Measurements from ENCODE around the gene EIF2B5. TPM values are rescaled to one million over a fixed set of nuclear protein-coding genes. Genes with fewer than 3 reads are reported as not detected.

The EIF2B5 gene
- total and polyA plus RNA-seq, 2 of the 13 experiments (the other 11 are each of a cell fraction or from before 2014, with no cell fraction given): 38.4 to 60.2 TPM

GRCh38 chr3:184135149-184135910 lies at the start of gene EIF2B5 (continued):
- TF ChIP-seq NONO (IDR thresholded peaks at IDR 0.05): no peak
- peak; percentile 86 for TF ChIP-seq NONO (CRISPR knock-in tag; conservative IDR thresholded peaks at IDR 0.05)
- peak; percentile 57; the same call in 1 of the 2 replicates for TF ChIP-seq HNRNPL (IDR thresholded peaks at IDR 0.05; ENCODE audit: low read depth, low read length)
- no peak for TF ChIP-seq RELA (CRISPR knock-in tag; IDR thresholded peaks at IDR 0.05)
- TF ChIP-seq, protein P1, sequence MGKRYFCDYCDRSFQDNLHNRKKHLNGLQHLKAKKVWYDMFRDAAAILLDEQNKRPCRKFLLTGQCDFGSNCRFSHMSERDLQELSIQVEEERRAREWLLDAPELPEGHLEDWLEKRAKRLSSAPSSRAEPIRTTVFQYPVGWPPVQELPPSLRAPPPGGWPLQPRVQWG (CRISPR knock-in tag; IDR thresholded peaks at IDR 0.05; ENCODE audit: borderline replicate concordance, low read depth): no peak
- peak; percentile 83 for TF ChIP-seq ERF (CRISPR knock-in tag; IDR thresholded peaks at IDR 0.05)
- TF ChIP-seq, protein P2, sequence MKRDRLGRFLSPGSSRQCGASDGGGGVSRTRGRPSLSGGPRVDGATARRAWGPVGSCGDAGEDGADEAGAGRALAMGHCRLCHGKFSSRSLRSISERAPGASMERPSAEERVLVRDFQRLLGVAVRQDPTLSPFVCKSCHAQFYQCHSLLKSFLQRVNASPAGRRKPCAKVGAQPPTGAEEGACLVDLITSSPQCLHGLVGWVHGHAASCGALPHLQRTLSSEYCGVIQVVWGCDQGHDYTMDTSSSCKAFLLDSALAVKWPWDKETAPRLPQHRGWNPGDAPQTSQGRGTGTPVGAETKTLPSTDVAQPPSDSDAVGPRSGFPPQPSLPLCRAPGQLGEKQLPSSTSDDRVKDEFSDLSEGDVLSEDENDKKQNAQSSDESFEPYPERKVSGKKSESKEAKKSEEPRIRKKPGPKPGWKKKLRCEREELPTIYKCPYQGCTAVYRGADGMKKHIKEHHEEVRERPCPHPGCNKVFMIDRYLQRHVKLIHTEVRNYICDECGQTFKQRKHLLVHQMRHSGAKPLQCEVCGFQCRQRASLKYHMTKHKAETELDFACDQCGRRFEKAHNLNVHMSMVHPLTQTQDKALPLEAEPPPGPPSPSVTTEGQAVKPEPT (CRISPR knock-in tag; IDR thresholded peaks at IDR 0.05; ENCODE audit: low read depth): no peak
- TF ChIP-seq, protein P3, sequence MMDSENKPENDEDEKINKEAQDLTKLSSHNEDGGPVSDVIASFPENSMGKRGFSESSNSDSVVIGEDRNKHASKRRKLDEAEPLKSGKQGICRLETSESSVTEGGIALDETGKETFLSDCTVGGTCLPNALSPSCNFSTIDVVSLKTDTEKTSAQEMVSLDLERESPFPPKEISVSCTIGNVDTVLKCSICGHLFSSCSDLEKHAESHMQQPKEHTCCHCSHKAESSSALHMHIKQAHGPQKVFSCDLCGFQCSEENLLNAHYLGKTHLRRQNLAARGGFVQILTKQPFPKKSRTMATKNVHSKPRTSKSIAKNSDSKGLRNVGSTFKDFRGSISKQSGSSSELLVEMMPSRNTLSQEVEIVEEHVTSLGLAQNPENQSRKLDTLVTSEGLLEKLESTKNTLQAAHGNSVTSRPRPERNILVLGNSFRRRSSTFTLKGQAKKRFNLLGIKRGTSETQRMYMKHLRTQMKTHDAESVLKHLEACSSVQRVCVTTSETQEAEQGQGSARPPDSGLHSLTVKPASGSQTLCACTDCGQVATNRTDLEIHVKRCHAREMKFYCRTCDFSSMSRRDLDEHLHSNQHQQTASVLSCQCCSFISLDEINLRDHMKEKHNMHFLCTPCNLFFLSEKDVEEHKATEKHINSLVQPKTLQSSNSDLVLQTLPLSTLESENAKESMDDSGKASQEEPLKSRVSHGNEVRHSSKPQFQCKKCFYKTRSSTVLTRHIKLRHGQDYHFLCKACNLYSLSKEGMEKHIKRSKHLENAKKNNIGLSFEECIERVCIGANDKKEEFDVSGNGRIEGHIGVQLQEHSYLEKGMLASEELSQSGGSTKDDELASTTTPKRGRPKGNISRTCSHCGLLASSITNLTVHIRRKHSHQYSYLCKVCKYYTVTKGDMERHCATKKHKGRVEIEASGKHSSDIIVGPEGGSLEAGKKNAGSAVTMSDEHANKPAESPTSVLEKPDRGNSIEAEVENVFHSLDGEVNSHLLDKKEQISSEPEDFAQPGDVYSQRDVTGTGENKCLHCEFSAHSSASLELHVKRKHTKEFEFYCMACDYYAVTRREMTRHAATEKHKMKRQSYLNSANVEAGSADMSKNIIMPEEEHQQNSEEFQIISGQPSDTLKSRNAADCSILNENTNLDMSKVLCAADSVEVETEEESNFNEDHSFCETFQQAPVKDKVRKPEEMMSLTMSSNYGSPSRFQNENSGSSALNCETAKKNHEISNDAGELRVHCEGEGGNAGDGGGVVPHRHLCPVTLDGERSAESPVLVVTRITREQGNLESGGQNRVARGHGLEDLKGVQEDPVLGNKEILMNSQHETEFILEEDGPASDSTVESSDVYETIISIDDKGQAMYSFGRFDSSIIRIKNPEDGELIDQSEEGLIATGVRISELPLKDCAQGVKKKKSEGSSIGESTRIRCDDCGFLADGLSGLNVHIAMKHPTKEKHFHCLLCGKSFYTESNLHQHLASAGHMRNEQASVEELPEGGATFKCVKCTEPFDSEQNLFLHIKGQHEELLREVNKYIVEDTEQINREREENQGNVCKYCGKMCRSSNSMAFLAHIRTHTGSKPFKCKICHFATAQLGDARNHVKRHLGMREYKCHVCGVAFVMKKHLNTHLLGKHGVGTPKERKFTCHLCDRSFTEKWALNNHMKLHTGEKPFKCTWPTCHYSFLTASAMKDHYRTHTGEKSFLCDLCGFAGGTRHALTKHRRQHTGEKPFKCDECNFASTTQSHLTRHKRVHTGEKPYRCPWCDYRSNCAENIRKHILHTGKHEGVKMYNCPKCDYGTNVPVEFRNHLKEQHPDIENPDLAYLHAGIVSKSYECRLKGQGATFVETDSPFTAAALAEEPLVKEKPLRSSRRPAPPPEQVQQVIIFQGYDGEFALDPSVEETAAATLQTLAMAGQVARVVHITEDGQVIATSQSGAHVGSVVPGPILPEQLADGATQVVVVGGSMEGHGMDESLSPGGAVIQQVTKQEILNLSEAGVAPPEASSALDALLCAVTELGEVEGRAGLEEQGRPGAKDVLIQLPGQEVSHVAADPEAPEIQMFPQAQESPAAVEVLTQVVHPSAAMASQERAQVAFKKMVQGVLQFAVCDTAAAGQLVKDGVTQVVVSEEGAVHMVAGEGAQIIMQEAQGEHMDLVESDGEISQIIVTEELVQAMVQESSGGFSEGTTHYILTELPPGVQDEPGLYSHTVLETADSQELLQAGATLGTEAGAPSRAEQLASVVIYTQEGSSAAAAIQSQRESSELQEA (CRISPR knock-in tag; IDR thresholded peaks at IDR 0.05; ENCODE audit: not compliant biosample characterization): peak; percentile 62
- TF ChIP-seq EED (CRISPR knock-in tag; IDR thresholded peaks at IDR 0.05): no peak
- TF ChIP-seq, protein P4, sequence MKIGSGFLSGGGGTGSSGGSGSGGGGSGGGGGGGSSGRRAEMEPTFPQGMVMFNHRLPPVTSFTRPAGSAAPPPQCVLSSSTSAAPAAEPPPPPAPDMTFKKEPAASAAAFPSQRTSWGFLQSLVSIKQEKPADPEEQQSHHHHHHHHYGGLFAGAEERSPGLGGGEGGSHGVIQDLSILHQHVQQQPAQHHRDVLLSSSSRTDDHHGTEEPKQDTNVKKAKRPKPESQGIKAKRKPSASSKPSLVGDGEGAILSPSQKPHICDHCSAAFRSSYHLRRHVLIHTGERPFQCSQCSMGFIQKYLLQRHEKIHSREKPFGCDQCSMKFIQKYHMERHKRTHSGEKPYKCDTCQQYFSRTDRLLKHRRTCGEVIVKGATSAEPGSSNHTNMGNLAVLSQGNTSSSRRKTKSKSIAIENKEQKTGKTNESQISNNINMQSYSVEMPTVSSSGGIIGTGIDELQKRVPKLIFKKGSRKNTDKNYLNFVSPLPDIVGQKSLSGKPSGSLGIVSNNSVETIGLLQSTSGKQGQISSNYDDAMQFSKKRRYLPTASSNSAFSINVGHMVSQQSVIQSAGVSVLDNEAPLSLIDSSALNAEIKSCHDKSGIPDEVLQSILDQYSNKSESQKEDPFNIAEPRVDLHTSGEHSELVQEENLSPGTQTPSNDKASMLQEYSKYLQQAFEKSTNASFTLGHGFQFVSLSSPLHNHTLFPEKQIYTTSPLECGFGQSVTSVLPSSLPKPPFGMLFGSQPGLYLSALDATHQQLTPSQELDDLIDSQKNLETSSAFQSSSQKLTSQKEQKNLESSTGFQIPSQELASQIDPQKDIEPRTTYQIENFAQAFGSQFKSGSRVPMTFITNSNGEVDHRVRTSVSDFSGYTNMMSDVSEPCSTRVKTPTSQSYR (CRISPR knock-in tag; IDR thresholded peaks at IDR 0.05; ENCODE audit: borderline replicate concordance): no peak; the same call in 1 of the 2 replicates
- TF ChIP-seq, protein P5, sequence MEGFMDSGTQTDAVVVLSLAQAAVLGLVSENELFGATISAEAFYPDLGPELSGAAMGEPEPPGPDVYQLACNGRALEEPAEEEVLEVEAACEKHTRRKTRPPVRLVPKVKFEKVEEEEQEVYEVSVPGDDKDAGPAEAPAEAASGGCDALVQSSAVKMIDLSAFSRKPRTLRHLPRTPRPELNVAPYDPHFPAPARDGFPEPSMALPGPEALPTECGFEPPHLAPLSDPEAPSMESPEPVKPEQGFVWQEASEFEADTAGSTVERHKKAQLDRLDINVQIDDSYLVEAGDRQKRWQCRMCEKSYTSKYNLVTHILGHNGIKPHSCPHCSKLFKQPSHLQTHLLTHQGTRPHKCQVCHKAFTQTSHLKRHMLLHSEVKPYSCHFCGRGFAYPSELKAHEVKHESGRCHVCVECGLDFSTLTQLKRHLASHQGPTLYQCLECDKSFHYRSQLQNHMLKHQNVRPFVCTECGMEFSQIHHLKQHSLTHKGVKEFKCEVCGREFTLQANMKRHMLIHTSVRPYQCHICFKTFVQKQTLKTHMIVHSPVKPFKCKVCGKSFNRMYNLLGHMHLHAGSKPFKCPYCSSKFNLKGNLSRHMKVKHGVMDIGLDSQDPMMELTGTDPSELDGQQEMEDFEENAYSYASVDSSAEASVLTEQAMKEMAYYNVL (CRISPR knock-in tag; IDR thresholded peaks at IDR 0.05; ENCODE audit: borderline replicate concordance): peak; percentile 66; the same call in 1 of the 2 replicates
- 0 out of 2 replicates have a peak, but pooled peaks have one; percentile 68 for TF ChIP-seq KLF6 (CRISPR knock-in tag; IDR thresholded peaks at IDR 0.05)
